ENCODE results near the gene POU4F1.

DNA sequence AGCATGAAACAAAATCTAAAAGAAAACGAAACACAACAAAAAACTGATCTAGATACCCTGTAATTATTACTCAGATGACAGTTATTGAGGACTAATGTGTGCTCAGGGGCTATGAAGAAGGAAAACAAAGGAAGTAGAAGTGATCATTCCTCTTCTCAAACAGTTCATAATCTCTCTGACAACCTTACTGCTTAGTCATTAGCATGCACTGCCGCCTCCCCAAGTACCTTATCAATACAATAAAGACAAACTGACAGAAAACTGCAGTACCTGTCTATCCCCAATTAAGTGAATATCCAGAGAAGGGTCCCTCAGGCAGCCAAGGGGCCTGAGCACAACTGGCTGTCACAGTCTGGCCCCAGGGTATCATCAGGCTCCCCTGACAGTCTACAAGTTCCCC, 22.0 kb upstream of the POU4F1 start:
- no peak for TF ChIP-seq POLR2A (IDR thresholded peaks at IDR 0.05)
- TF ChIP-seq, protein P1, sequence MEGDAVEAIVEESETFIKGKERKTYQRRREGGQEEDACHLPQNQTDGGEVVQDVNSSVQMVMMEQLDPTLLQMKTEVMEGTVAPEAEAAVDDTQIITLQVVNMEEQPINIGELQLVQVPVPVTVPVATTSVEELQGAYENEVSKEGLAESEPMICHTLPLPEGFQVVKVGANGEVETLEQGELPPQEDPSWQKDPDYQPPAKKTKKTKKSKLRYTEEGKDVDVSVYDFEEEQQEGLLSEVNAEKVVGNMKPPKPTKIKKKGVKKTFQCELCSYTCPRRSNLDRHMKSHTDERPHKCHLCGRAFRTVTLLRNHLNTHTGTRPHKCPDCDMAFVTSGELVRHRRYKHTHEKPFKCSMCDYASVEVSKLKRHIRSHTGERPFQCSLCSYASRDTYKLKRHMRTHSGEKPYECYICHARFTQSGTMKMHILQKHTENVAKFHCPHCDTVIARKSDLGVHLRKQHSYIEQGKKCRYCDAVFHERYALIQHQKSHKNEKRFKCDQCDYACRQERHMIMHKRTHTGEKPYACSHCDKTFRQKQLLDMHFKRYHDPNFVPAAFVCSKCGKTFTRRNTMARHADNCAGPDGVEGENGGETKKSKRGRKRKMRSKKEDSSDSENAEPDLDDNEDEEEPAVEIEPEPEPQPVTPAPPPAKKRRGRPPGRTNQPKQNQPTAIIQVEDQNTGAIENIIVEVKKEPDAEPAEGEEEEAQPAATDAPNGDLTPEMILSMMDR (IDR thresholded peaks at IDR 0.05), result no peak

All from right lobe of liver (tissue), 4 donors.